HG02943 (cell line): ENCODE results near the gene ELP2.
A peak's percentile ranks its signal among the peaks of the same experiment; 100 is the strongest.
"Not testable (repeated sequence)": the region's sequence is repeated elsewhere in the genome, so short reads cannot be mapped to it uniquely, and the experiment has no call there.

Experiments
- ATAC-seq: cut with Tn5 transposase; IDR thresholded peaks from one replicate; pipeline ENCODE4 v1.9.1; 2021; ENCODE audit warnings: mild to moderate bottlenecking, low read depth, moderate library complexity; ENCODE audit not compliant: unreplicated experiment

The ELP2 gene

GRCh38 chr18:36129300-36130038, at the start of gene ELP2, which contains the start of gene SLC39A6:
Gene ELP2 (plus strand): TSS chr18:36129899. CDS start chr18:36129934, 35 bp downstream.
Gene SLC39A6 (minus strand): TSS chr18:36129340. CDS start chr18:36127007, 2,333 bp downstream.
- peak; percentile 91 for ATAC-seq

- ATAC-seq: not testable (repeated sequence)
These were observed 48.6 kb upstream of the ELP2 start for GRCh38 chr18:36081118-36081517.

GRCh38 chr18:36083729-36084128, 46.0 kb upstream of the ELP2 start:
- ATAC-seq: no peak

GRCh38 chr18:36085195-36085594, 44.5 kb upstream of the ELP2 start:
- no peak for ATAC-seq

GRCh38 chr18:36086186-36086585, 43.5 kb upstream of the ELP2 start:
- no peak for ATAC-seq

GRCh38 chr18:36088256-36088655, 41.4 kb upstream of the ELP2 start:
- no peak for ATAC-seq

- no peak for ATAC-seq
These were observed 40.7 kb upstream of the ELP2 start for GRCh38 chr18:36089001-36089400.

- not testable (repeated sequence) for ATAC-seq
These were observed 37.6 kb upstream of the ELP2 start for GRCh38 chr18:36092116-36092515.

GRCh38 chr18:36094431-36094830, 35.3 kb upstream of the ELP2 start:
- no peak for ATAC-seq

- no peak for ATAC-seq
These were observed 33.7 kb upstream of the ELP2 start for GRCh38 chr18:36095936-36096519.

- ATAC-seq: no peak
These were observed 32.7 kb upstream of the ELP2 start for GRCh38 chr18:36096955-36097354.

- ATAC-seq: no peak
These were observed 30.4 kb upstream of the ELP2 start for GRCh38 chr18:36099311-36099710.

GRCh38 chr18:36101943-36102342, 27.8 kb upstream of the ELP2 start:
- ATAC-seq: no peak

GRCh38 chr18:36104749-36105148, 24.9 kb upstream of the ELP2 start:
- no peak for ATAC-seq

GRCh38 chr18:36107477-36107876, 22.2 kb upstream of the ELP2 start:
- ATAC-seq: no peak

- no peak for ATAC-seq
These were observed 21.5 kb upstream of the ELP2 start for GRCh38 chr18:36108196-36108595.

- no peak for ATAC-seq
These were observed 21.1 kb upstream of the ELP2 start for GRCh38 chr18:36108601-36109000.

GRCh38 chr18:36109737-36110136, 20.0 kb upstream of the ELP2 start:
- ATAC-seq: no peak

- no peak for ATAC-seq
These were observed 17.4 kb upstream of the ELP2 start for GRCh38 chr18:36112302-36112701.

GRCh38 chr18:36114251-36114650, 15.4 kb upstream of the ELP2 start:
- no peak for ATAC-seq

GRCh38 chr18:36114738-36115137, 15.0 kb upstream of the ELP2 start:
- ATAC-seq: no peak

- ATAC-seq: not testable (repeated sequence)
These were observed 12.9 kb upstream of the ELP2 start for GRCh38 chr18:36116771-36117170.
